ENCODE results near the gene GLOD4.
"Not testable (repeated sequence)": the region's sequence is repeated elsewhere in the genome, so short reads cannot be mapped to it uniquely, and the experiment has no call there.

The GLOD4 gene

DNA sequence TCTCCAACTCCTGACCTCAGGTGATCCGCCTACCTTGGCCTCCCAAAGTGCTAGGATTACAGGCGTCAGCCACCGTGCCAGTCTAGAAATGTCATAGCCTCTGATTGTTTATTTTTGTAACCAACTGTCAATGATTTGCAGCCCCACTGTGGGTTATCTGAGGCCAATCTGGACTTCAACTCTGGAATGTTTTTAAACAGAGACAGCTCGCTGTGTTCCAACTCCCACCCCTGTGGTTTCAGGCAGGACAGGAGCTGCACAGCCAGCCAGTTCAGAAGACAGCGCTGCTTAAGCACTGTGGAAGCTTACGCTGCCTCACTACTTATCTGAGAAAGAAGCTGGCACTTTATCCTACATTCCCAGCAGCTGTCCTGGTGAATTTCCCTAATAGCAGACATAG lies 19.6 kb upstream of the GLOD4 start:
- DNase-seq: no peak

DNA sequence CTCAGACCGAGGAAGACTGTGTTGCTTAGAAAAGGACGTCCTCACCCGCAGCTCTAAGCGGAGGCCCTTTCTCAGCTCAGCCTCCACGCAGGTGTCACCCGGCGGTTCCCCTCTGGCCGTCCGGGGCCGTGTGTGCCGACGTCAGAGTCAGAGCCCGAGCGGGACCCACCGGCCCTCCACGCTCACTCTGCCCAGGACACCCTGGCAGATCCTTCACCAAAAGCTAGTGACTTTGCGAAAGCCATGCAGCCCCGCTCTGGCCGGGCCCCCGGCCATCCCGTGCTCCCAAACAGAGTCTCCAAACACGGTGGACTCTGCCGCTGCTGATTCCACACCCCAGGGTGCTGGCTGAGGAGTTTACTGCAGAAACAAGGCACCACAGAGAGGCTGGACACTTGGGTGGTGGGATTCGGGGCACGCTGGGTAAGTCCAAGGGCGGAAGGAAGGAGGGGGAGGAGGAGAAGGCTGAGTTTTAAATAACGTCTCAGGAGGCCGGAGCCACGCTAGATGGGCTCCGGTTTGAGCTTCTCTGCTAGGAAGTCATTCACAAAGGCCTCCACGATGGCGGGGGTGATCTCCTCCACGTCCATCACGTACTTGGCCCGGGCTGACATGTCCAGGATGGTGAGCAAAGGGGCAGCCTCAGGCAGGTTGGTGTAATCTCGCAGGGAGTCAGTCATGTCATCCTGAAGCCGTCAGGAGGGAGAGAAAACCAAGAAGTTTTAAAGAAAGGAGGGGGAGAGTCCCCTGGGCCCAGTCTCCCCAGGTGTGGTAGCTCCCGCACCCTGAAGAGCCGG lies 18.6 kb upstream of the GLOD4 start:
- DNase-seq: no peak

- DNase-seq: no peak
Observed at GRCh38 chr17:799261-799660, 17.2 kb upstream of the GLOD4 start.

DNA sequence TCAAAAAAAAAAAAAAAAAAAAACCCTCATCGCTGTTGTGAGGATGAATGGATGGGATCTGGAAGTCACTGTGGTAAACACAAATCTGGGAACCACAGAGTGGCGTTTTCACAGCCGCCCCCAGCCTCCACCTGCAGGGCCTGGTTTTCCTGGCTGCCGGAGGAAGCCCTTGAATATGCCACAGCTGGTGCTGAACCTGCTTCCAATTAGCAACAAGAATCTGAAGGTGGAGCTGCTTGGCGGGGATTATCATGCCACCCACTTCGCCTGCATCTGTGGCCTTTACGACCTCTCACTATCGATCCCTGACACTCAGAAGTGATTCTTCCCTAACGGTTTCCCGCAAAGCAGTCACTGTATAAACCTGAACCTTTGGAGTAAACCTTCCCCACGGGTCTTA lies 16.2 kb upstream of the GLOD4 start:
- DNase-seq: no peak

DNA sequence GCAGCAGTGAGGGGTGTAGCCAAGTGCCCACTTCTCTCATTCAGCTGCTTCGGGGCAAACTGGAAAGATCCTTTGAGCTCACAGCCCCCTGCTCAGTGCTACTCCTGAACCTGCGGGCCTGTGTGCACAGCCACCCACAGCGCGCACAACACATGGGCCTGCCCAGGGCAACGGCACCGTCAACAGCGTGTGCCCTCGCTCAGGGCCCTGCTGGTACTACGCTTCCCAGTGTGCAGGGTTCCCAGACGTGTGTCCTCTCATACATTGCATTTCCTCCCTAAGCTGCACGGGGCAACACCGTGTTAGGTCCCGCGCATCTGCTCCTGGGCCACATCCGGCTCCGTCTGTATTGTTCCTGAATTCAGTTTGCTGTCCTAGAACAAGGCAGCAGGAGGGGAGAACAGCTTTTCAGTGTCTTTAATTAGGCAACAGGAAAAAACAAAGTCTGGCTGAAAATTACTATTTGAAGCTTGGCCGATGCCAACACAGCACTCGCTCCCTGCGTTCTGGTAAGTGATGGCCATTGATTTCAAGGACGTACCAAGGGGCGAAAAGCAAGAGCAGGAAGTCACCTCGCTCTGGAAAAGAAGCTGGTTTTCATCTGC lies 15.3 kb upstream of the GLOD4 start:
- no peak for DNase-seq

DNA sequence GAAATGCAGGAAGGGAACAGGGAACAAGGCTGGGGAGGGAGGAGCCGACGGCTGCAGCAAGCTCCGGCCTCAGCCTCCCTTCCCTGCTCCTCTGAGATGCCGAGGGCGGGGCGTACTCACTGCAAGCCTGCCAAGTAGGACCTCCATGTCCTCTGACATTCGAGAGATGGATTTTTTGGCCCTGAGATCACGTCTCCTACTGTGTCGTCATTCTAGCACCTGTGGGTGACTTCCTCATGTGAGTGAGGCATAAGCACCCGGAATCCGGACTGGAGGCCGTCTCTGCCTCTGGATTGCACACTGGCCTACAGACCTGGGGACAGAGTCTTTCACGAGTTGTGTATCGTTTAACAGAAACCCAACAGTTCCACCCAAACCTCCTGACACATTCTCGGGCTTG lies 14.5 kb upstream of the GLOD4 start:
- no peak for DNase-seq

- DNase-seq: no peak
Observed at GRCh38 chr17:795721-796120, 13.6 kb upstream of the GLOD4 start.

DNA sequence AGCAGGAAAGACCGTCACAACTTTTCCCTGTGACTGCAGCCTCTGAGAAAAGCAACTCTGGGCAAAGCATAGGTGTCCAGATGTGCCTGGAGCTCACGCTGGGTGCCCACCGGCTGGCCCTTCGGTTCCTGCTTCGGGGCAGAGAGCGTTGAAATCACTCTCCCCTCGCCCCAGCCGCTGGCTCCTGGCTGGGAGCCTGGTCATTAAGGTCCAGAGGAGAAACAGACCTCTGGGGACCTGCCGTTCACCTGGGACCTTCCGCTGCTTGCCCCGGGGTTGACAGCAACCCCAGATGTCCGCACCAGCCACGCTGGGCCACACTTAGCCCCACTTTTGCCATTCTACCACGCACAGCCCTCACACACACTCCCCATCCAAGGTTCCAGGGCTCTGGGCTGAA lies 13.2 kb upstream of the GLOD4 start:
- no peak for DNase-seq

DNA sequence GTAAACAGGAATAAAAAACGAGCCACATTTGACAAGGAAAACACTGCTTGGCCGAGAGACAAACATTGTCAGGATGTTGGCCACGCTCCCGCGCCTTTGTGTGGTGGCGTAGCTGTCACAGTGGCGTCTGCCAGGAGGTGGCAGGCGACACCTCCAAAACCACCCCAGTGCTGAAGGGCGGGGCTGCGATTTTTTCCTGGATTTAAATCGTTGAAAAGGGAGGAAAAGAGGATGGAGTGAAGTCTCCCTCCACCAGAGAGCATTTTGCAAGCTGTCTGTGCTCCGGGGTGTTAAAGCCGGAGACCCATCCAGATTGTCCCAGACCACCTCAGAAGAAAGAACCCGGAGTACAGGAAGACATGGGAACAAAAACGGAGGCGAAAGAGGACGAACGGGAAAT lies 12.8 kb upstream of the GLOD4 start:
- DNase-seq: peak; percentile 48 to 65

DNA sequence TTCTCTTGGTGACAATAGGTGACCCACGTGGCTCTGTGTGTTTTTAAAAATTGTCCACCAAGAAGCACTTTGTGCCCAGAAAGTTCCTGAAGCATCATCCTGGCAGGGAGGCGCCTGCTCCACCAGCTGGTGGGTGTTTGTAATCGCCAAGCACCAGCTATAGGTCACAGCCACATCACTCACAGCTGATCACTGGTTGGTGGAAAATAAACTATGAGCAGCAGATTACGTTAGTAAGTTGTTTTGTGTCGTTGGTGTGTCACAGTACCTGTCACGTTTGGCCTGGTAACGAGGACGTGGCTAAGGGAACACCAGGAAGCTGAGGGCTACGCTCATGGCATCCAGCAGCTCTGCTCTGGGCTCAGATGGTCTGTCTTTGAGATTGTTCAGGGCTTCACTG lies 10.2 kb upstream of the GLOD4 start:
- peak; percentile 9 to 26 for DNase-seq

GRCh38 chr17:791829-792228 lies 9.7 kb upstream of the GLOD4 start:
- DNase-seq: no peak

DNA sequence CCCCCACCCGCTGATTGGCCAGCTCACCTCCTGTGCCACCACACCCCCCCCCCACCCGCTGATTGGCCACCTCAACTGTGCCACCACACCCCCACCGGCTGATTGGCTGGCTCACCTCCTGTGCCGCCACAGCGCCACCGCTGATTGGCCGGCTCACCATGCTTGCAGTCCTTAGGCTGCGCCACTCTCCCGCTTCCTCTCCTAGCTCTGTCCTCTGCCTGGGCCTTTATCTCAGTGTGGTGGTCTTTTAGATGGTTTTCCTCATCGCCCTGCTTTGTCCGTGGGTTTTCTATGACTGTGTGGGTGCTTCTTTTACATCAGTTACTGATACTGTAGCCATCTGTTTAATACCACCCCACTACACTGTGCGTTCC lies 8.8 kb upstream of the GLOD4 start:
- not testable (repeated sequence) for DNase-seq

DNA sequence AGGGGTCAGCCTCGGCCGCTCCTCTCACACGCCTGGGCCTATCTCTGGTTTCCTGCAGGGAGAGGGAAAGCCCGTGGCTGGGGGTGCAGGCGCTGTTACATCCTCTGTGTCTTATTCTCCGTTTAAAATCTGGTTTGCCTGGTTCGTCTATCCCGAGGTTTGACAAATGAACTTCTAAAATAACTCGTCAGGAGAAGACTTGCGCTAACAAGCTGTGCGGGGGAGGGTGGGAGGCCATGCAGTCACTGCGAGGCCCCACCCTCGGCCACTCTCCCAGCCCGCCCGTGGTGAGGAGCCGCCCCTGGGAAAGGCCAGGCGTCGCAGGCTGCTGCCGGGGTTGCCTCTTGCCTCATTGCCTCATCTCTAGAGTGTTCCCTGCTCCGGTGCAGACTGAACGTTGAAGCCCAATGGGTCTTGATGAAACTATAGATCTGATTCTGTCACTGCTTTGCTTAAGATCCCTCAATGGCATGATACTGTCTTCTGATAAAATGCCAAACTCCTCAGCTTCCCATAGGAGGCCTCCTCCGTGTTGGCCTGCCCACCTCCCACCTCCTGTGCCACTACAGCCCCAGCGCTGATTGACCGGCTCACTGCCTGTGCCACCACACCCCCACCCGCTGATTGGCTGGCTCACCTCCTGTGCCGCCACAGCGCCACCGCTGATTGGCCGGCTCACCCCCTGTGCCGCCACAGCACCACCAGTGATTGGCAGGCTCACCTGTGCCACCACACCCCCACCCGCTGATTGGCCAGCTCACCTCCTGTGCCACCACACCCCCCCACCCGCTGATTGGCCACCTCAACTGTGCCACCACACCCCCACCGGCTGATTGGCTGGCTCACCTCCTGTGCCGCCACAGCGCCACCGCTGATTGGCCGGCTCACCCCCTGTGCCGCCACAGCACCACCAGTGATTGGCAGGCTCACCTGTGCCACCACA lies 8.1 kb upstream of the GLOD4 start:
- DNase-seq: not testable (repeated sequence)

GRCh38 chr17:789160-789840 lies 7.2 kb upstream of the GLOD4 start:
- DNase-seq: no peak

- DNase-seq: no peak
Observed at GRCh38 chr17:788551-788950, 6.5 kb upstream of the GLOD4 start.

GRCh38 chr17:787641-788221 lies 5.7 kb upstream of the GLOD4 start:
- DNase-seq: no peak

DNA sequence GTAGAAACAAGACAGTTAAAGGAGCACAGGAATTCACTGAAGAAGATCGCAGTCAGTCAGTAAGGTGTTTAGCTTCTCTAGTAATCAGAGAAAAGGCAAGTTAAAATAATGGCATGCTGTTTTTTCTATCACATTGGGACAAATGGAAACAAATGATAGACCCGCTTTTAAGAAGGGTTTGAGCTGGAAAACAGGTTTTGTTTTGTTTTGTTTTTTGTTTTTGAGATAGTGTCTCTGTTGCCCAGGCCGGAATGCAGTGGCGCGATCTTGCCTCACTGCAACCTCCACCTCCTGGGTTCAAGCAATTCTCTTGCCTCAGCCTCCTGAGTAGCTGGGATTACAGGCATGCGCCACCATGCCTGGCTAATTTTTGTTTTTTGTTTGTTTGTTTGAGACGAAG lies 3.8 kb upstream of the GLOD4 start:
- DNase-seq: not testable (repeated sequence)

DNA sequence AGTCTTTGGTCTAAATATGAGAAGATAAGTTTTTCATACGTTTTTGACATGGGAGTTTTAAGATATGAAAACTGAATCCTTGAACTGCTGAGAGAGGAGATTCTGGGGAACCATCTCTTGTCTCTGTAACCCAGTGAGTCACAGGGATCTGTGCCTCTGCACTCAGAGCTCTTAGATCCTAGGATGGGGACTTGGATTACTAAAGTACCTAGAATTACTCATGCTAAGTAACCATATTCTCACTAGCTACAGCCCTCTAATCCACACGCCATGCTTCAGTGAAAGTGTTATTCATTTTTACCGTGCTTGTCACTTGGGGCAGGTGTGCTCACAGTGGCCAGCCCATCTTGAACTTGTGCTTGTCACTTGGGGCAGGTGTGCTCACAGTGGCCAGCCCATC lies 2.1 kb upstream of the GLOD4 start:
- DNase-seq: no peak

DNA sequence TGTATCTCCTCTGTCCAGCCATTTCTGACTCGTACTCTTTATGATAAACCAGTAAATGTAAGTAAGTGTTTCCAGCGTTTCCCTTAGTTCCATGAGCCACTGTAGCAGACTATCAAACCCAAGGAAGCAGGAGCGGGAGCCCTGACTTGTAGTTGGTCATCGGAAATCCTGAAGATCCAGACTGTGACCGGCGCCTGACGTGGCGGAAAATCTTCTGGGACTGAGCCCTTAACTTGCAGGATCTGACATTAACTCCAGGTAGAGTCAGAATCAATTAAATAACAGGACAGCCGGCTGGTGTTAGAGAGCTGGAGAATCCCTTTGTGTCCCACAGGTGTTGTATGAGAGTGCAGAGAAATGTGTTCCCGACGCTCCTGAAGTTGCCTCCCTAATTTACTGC lies 4.0 kb downstream of the GLOD4 start:
- no peak for DNase-seq

GRCh38 chr17:774313-774584 lies 7.8 kb downstream of the GLOD4 start:
- DNase-seq: no peak

GRCh38 chr17:773467-774312 lies 8.4 kb downstream of the GLOD4 start:
- no peak for DNase-seq

GRCh38 chr17:773016-773415 lies 9.1 kb downstream of the GLOD4 start:
- no peak for DNase-seq

Measured in SW 1271 (cell line).